Erythroblast (primary cell): ENCODE measurements around the gene ALDOB.
A peak's percentile ranks its signal among the peaks of the same experiment; 100 is the strongest.

Experiments
- GATA1 ChIP-seq: IDR thresholded peaks from 2 replicates; pipeline ENCODE4 v1.6.1; 2011; ENCODE audit warnings: low read depth, mild to moderate bottlenecking, control low read depth, low read length, moderate library complexity
- POLR2A ChIP-seq: IDR thresholded peaks from 2 replicates; pipeline ENCODE4 v1.6.1; 2011; ENCODE audit warnings: mild to moderate bottlenecking, low read length

- no peak for TF ChIP-seq GATA1
- peak; percentile 98 for TF ChIP-seq POLR2A
Observed at GRCh38 chr9:101398068-101398929, 37.3 kb downstream of the ALDOB start, which contains the start of the genes MRPL50 and ZNF189.
